OCI-LY7 (cell line): Measurements from ENCODE around the gene ATP1A3. TPM values are rescaled to one million over a fixed set of nuclear protein-coding genes. Genes with fewer than 3 reads are reported as not detected.

ENCODE experiments used
- BruUV-seq: library from RNA; stranded (reverse); fragments of 400-500 nt; replicated peaks from 2 replicates; lab custom pipeline; 2021; lab: Mats Ljungman, UMichigan
- CTCF ChIA-PET: fragments of 300-600 bp; sonication (Branson Sonifier 250); formaldehyde crosslinking; loops from one replicate; lab custom pipeline; 2022; ENCODE audit warnings: antibody characterized with exemption; ENCODE audit not compliant: unreplicated experiment; lab: Charles Lee
- POLR2A ChIA-PET: fragments of 300-600 bp; sonication (Branson Sonifier 250); formaldehyde crosslinking; loops from one replicate; lab custom pipeline; 2022; ENCODE audit warnings: antibody characterized with exemption; lab: Charles Lee
- DNase-seq: peaks from one replicate; pipeline ENCODE4 v3.0.0-alpha.2; 2015; ENCODE audit warnings: low spot score
- H2AFZ ChIP-seq: fragments of 200-600 bp; sonication (generic), shearing (Covaris generic); 2 replicates; pipeline ENCODE4 v1.6.1; 2014; ENCODE audit warnings: mild to moderate bottlenecking, antibody characterized with exemption, low read length, moderate library complexity
- H3K27ac ChIP-seq: fragments of 200-600 bp; sonication (generic); 2 replicates; pipeline ENCODE4 v1.5.1; 2014; ENCODE audit warnings: mixed run types, low read depth, mild to moderate bottlenecking, moderate library complexity, low read length, inconsistent platforms; ENCODE audit not compliant: poor library complexity, severe bottlenecking
- H3K36me3 ChIP-seq: fragments of 200-600 bp; sonication (generic); 2 replicates; pipeline ENCODE4 v1.6.1; 2014; ENCODE audit warnings: mild to moderate bottlenecking, antibody characterized with exemption, low read length, moderate library complexity, mixed read lengths; ENCODE audit not compliant: insufficient read depth
- H3K4me1 ChIP-seq: fragments of 200-600 bp; sonication (generic); 2 replicates; pipeline ENCODE4 v1.5.1; 2014; ENCODE audit warnings: mild to moderate bottlenecking, low read length; ENCODE audit not compliant: insufficient read depth, poor library complexity, severe bottlenecking
- H3K4me2 ChIP-seq: fragments of 200-600 bp; sonication (generic); 2 replicates; pipeline ENCODE4 v1.6.1; 2014; ENCODE audit warnings: mild to moderate bottlenecking, low read length
- H3K4me3 ChIP-seq: fragments of 200-600 bp; sonication (generic); 2 replicates; pipeline ENCODE4 v1.5.1; 2014; ENCODE audit warnings: mild to moderate bottlenecking, low read depth, low read length; ENCODE audit not compliant: poor library complexity, severe bottlenecking
- H3K79me2 ChIP-seq: fragments of 200-600 bp; sonication (generic); 2 replicates; pipeline ENCODE4 v1.6.1; 2016; ENCODE audit warnings: low read depth, mild to moderate bottlenecking, low read length, moderate library complexity, mixed read lengths; ENCODE audit not compliant: insufficient read depth
- H3K9me2 ChIP-seq: fragments of 200-600 bp; sonication (generic); 2 replicates; pipeline ENCODE4 v1.6.1; 2016; ENCODE audit warnings: mild to moderate bottlenecking, low read length, mixed read lengths; ENCODE audit not compliant: insufficient read depth
- H3K9me3 ChIP-seq: fragments of 200-600 bp; sonication (generic); 2 replicates; pipeline ENCODE4 v1.6.1; 2014; ENCODE audit warnings: mild to moderate bottlenecking, mixed run types, low read length, mixed read lengths
- H4K20me1 ChIP-seq: fragments of 200-600 bp; sonication (generic); 2 replicates; pipeline ENCODE4 v1.6.1; 2014; ENCODE audit warnings: mild to moderate bottlenecking, antibody characterized with exemption, low read length, moderate library complexity, mixed read lengths; ENCODE audit not compliant: insufficient read depth
- CTCF ChIP-seq: fragments of 200-600 bp; sonication (generic); conservative IDR thresholded peaks from 2 replicates; pipeline ENCODE4 v1.5.1; 2014; ENCODE audit warnings: mild to moderate bottlenecking, antibody characterized with exemption, low read length, moderate library complexity, mixed read lengths
- EZH2phosphoT487 ChIP-seq: fragments of 200-600 bp; sonication (generic); IDR thresholded peaks from 2 replicates; pipeline ENCODE4 v1.6.1; 2018; ENCODE audit warnings: low read depth, borderline replicate concordance, mild to moderate bottlenecking, mixed run types, antibody characterized with exemption, low read length, moderate library complexity, mixed read lengths
- intact Hi-C: fragments of 100-400 bp; cut with micrococcal nuclease; formaldehyde crosslinking; loops from one replicate; pipeline ENCODE4 v1.10.0; 2022; ENCODE audit not compliant: unreplicated experiment
- total RNA-seq, 2 experiments: library from RNA; depleted of rRNA in 1 of 2; stranded (reverse); fragments of >200 nt in 1 of 2; shearing (Covaris generic) in 1 of 2; gene quantifications; 2 replicates each; pipeline ENCODE4 v1.2.3, GENCODE V29; 2014 to 2022

The ATP1A3 gene
- total RNA-seq, 2 experiments from 2014 or later: 9.3 to 33.0 TPM

GRCh38 chr19:41922585-41922984, 71.4 kb downstream of the ATP1A3 start:
- H3K4me2 ChIP-seq: no peak overlapping the region
- H3K36me3 ChIP-seq: 0 out of 2 replicates have a peak, but pooled peaks cover 2% of the 10 kb centered on the region
- intact Hi-C loops: no loop called here
- no peak for DNase-seq
- no TSS peak for BruUV-seq
- CTCF ChIA-PET: no interaction called here
- no peak overlapping the region for H3K4me3 ChIP-seq
- no peaks in the 10 kb centered on the region for H3K9me3 ChIP-seq
- TF ChIP-seq CTCF: no peak
- no peak for TF ChIP-seq EZH2phosphoT487
- no peaks in the 10 kb centered on the region for H3K79me2 ChIP-seq
- H3K9me2 ChIP-seq: no peaks in the 10 kb centered on the region
- H3K27ac ChIP-seq: no peak overlapping the region
- peaks cover 27% of the 10 kb centered on the region for H3K4me1 ChIP-seq
- POLR2A ChIA-PET: no interaction called here
- H4K20me1 ChIP-seq: no peaks in the 10 kb centered on the region
- H2AFZ ChIP-seq: no peak overlapping the region

DNA sequence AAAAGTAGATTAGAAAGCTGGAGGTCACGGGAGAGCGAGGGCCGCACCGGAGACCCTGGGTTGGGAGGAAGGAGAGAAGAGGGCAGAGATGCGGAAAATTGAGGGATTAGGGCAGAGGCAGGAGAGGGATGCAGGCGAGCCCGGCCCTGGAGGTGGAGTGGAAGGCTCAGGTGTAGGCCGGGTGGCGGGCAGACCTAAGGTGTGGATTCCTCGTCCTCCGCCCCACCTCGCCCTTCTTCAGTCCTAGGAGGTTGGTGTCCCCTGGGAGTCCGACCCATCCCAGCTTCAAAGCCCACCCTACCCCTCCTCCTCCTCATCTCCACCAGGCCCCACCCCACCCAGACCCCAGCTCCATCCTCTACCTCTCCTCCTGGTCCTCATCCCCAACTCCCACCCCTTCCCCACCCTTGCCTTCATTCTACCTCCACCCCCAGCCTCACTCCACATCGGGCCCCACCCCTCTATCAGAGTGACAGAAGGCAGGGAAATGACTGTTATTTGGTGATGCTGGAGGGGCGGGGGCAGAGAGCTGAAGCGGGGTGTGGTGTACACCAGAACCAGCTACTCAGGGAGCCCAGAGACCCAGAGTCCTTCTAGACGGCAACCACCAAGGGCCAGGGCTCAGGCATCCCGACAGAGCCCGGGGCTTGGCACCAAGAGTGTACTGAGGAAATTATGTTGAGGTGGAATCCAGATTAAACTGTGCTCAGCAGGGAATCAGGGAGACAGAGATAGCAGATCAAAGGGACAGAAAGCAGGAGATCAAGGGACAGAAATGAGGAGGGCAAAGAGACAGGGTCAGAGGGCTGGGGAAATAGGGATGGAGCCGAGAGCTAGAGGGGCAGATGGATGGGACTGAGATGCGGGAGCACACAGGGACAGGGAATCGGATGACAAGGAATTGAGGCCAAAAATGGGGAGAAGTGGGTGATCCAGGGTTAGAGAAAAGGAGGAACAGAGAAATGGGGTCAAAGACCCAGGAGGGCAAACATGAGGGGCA, 72.2 kb downstream of the ATP1A3 start:
- Histone ChIP-seq H3K27ac (no peak overlapping the region), H3K79me2 (no peaks in the 10 kb centered on the region), H3K36me3 (0 out of 2 replicates have a peak, but pooled peaks cover 2% of the 10 kb centered on the region), H3K4me2 (no peak overlapping the region), H3K4me1 (peaks cover 20% of the 10 kb centered on the region), H3K9me2 (no peaks in the 10 kb centered on the region), H3K4me3 (no peak overlapping the region), H3K9me3 (no peaks in the 10 kb centered on the region), H4K20me1 (no peaks in the 10 kb centered on the region), H2AFZ (no peak overlapping the region)
- BruUV-seq: no TSS peak
- TF ChIP-seq EZH2phosphoT487 (no peak), CTCF (no peak)
- ChIA-PET POLR2A (no interaction called here), CTCF (no interaction called here)
- intact Hi-C loops: no loop called here
- DNase-seq: no peak
